ENCODE results near the gene HNRNPF. TPM values are rescaled to one million over a fixed set of nuclear protein-coding genes. Genes with fewer than 3 reads are reported as not detected.

Gene HNRNPF
- total and polyA plus RNA-seq, 2 donors (not counting 3 experiments of a cell fraction or from before 2014, with no cell fraction given), result 144 to 230 TPM

DNA sequence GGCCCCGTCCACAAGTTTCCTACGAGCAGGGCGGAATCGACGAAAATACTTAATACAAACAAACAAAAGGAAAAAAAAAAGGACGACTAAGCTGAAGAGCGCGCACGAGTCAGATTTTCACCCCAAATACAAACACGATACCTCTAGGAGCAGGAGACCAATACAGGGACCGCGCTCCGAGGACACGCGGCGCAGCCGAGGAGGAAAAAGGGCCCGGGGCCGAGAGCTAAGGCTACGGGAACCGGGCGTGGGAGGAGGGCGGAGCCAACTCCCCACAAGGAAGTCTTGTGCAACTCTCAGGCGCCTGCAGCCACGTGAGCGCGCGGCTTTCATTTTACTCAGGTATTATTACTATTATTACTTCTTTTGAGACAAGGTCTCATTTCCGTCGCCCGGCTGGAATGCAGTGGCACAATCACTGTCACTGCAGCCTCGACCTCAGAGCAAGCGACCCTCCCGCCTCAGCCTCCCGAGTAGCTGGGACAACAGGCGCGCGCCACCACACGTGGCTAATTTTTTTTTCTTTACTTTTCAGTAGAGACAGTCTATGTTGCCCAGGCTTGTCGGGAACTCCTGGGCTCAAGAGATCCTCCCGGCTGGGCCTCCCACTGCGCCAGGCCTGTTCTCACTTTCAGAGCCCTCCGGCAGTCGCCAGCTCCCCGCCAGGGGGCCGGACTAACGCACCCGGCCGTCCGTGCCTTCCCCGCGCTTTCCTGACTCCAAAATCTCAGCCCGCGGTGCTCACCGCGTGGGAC lies 1.2 kb downstream of the HNRNPF start:
- Histone ChIP-seq H3K9me1 (replicated peaks; ENCODE audit: control insufficient read depth, extremely low read depth, insufficient read depth, low read length) (no peaks in the 10 kb centered on the region), H3K36me3 (ENCODE audit: control insufficient read depth in 2 of 2, extremely low read depth in 1 of 2, insufficient read depth in 2 of 2, low read length in 2 of 2) (peaks cover 0 to 2% of the 10 kb centered on the region in 2 experiments), H3K4me2 (ENCODE audit: insufficient read depth, low read length) (peak overlapping the region; percentile 78), H2AFZ (ENCODE audit: low read depth, low read length) (no peak overlapping the region), H3K4me3 (replicated peaks in 1 of 3; ENCODE audit: insufficient read depth in 1 of 3, low read depth in 1 of 3, low read length in 3 of 3) (peak overlapping the region; percentile 70 to 89 (median 80)), H3K27ac (ENCODE audit: insufficient read depth, low read depth, low read length) (peak overlapping the region; percentile 97), H3K27me3 (ENCODE audit: control insufficient read depth in 2 of 2, insufficient read depth in 2 of 2, low read length in 2 of 2) (no peaks in the 10 kb centered on the region), H3K79me2 (ENCODE audit: control insufficient read depth, insufficient read depth, low read length) (peaks cover 58% of the 10 kb centered on the region), H4K20me1 (replicated peaks; ENCODE audit: control insufficient read depth, extremely low read depth, insufficient read depth, low read length) (no peaks in the 10 kb centered on the region), H3K9me3 (replicated peaks; ENCODE audit: control insufficient read depth, insufficient read depth, low read length) (no peaks in the 10 kb centered on the region), H3K4me1 (ENCODE audit: control insufficient read depth, extremely low read depth, insufficient read depth, low read length) (peaks cover 23% of the 10 kb centered on the region), H3K9ac (replicated peaks; ENCODE audit: extremely low read depth, insufficient read depth, low read length) (peak overlapping the region; percentile 96)
- FAIRE-seq (peak; percentile 85), DNase-seq (ENCODE audit: low read depth, low spot score) (peak; percentile 83)
- POLR2A ChIA-PET, result interaction anchor here (0.6 to 1.1 kb wide), 3 partner anchors 12 to 1588 kb away, joined by 3 to 4 read pairs (median 3); no protein-coding TSS in a partner anchor
- CTCF ChIA-PET, result interaction anchor here (0.6 to 1.7 kb wide), 8 partner anchors 9 to 52 kb away, joined by 3 to 17 read pairs (median 4); partner anchors contain the start of gene ZNF487
- TSS peak; percentile 44 for BruUV-seq (replicated peaks)
- TF ChIP-seq, protein P1, sequence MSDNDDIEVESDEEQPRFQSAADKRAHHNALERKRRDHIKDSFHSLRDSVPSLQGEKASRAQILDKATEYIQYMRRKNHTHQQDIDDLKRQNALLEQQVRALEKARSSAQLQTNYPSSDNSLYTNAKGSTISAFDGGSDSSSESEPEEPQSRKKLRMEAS (IDR thresholded peaks at IDR 0.05; ENCODE audit: insufficient read depth, insufficient read length), result peak; percentile 65
- TF ChIP-seq FOS (IDR thresholded peaks at IDR 0.05; ENCODE audit: borderline replicate concordance, insufficient read depth, low read length) (no peak), POLR2A (IDR thresholded peaks at IDR 0.05; ENCODE audit: low read depth, low read length) (peak; percentile 68), MYC (IDR thresholded peaks at IDR 0.05; ENCODE audit: low read depth, low read length) (no peak), POLR2AphosphoS5 (IDR thresholded peaks at IDR 0.05; ENCODE audit: insufficient read depth, low read depth, low read length) (peak; percentile 67), EZH2 (IDR thresholded peaks at IDR 0.05; ENCODE audit: borderline replicate concordance, low read depth, low read length, severe bottlenecking) (no peak), JUN (IDR thresholded peaks at IDR 0.05; ENCODE audit: borderline replicate concordance, insufficient read depth, insufficient read length, low read depth) (no peak), GATA2 (IDR thresholded peaks at IDR 0.05; ENCODE audit: insufficient read depth, insufficient read length, low read depth, low read length) (no peak)
- TF ChIP-seq, protein P2, sequence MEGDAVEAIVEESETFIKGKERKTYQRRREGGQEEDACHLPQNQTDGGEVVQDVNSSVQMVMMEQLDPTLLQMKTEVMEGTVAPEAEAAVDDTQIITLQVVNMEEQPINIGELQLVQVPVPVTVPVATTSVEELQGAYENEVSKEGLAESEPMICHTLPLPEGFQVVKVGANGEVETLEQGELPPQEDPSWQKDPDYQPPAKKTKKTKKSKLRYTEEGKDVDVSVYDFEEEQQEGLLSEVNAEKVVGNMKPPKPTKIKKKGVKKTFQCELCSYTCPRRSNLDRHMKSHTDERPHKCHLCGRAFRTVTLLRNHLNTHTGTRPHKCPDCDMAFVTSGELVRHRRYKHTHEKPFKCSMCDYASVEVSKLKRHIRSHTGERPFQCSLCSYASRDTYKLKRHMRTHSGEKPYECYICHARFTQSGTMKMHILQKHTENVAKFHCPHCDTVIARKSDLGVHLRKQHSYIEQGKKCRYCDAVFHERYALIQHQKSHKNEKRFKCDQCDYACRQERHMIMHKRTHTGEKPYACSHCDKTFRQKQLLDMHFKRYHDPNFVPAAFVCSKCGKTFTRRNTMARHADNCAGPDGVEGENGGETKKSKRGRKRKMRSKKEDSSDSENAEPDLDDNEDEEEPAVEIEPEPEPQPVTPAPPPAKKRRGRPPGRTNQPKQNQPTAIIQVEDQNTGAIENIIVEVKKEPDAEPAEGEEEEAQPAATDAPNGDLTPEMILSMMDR (IDR thresholded peaks at IDR 0.05; ENCODE audit: extremely low read depth in 1 of 2, insufficient read depth in 1 of 2, low read depth in 1 of 2, low read length in 2 of 2), result peak; percentile 40 to 74
- intact Hi-C loops (cut with micrococcal nuclease), result loop anchor here (1.0 to 5.0 kb wide), 2 partner anchors 29 to 270 kb away; partner anchors contain the start of gene CSGALNACT2
- dilution Hi-C loops (cut with MboI; ENCODE audit: extremely low pct_ligation_motif_present, low sequenced_read_pairs), result no loop called here
